KMS-11 (cell line): Measurements from ENCODE around the gene RAI14.

Experiments used
- H2AFZ ChIP-seq: fragments of 200-600 bp; sonication (generic); 2 replicates; pipeline ENCODE4 v1.6.1; 2016; ENCODE audit warnings: antibody characterized with exemption, mixed run types, low read depth
- H3K27ac ChIP-seq: fragments of 200-600 bp; sonication (generic); 2 replicates; pipeline ENCODE4 v1.6.1; 2016; ENCODE audit warnings: mild to moderate bottlenecking, mixed run types
- H3K27me3 ChIP-seq: fragments of 200-600 bp; sonication (generic); 2 replicates; pipeline ENCODE4 v1.6.1; 2017; ENCODE audit warnings: mild to moderate bottlenecking, low read depth, mixed run types, moderate library complexity; ENCODE audit not compliant: insufficient read depth
- H3K36me3 ChIP-seq: fragments of 200-600 bp; sonication (generic); 2 replicates; pipeline ENCODE4 v1.6.1; 2017; ENCODE audit warnings: mild to moderate bottlenecking, mixed run types; ENCODE audit not compliant: insufficient read depth
- H3K4me1 ChIP-seq: fragments of 200-600 bp; sonication (generic); 2 replicates; pipeline ENCODE4 v1.6.1; 2016; ENCODE audit warnings: mild to moderate bottlenecking, low read depth, mixed run types; ENCODE audit not compliant: poor library complexity, severe bottlenecking
- H3K4me2 ChIP-seq: fragments of 200-600 bp; sonication (generic); 2 replicates; pipeline ENCODE4 v1.7.0; 2016; ENCODE audit warnings: mild to moderate bottlenecking, mixed run types
- H3K4me3 ChIP-seq: fragments of 200-600 bp; sonication (generic); IDR thresholded peaks from 2 replicates; pipeline ENCODE4 v1.6.1; 2017; ENCODE audit warnings: low read depth, low read length, mixed read lengths; ENCODE audit not compliant: insufficient read depth
- H3K79me2 ChIP-seq: fragments of 200-600 bp; sonication (generic); 2 replicates; pipeline ENCODE4 v1.6.1; 2016; ENCODE audit warnings: low read depth, mixed run types; ENCODE audit not compliant: insufficient read depth
- H3K9ac ChIP-seq: fragments of 200-600 bp; sonication (generic); 2 replicates; pipeline ENCODE4 v1.6.1; 2016; ENCODE audit warnings: mild to moderate bottlenecking, mixed run types
- H4K20me1 ChIP-seq: fragments of 200-600 bp; sonication (generic); 2 replicates; pipeline ENCODE4 v1.6.1; 2016; ENCODE audit warnings: mild to moderate bottlenecking, mixed run types; ENCODE audit not compliant: insufficient read depth
- CTCF ChIP-seq: fragments of 200-600 bp; sonication (generic); conservative IDR thresholded peaks from 2 replicates; pipeline ENCODE4 v1.6.1; 2017; ENCODE audit warnings: low read depth, mild to moderate bottlenecking, antibody characterized with exemption, low read length, moderate library complexity, mixed read lengths

The RAI14 gene

GRCh38 chr5:34869256-34869655 is 213.1 kb downstream of the RAI14 start:
- Histone ChIP-seq H3K27ac (no peak overlapping the region), H3K4me3 (no peak overlapping the region), H4K20me1 (no peaks in the 10 kb centered on the region), H3K4me1 (no peaks in the 10 kb centered on the region), H2AFZ (no peak overlapping the region), H3K27me3 (no peaks in the 10 kb centered on the region), H3K79me2 (no peaks in the 10 kb centered on the region), H3K9ac (no peak overlapping the region), H3K36me3 (no peaks in the 10 kb centered on the region), H3K4me2 (no peak overlapping the region)
- no peak for TF ChIP-seq CTCF

- no peaks in the 10 kb centered on the region for H3K4me1 ChIP-seq
- H3K79me2 ChIP-seq = no peaks in the 10 kb centered on the region
- H3K36me3 ChIP-seq = no peaks in the 10 kb centered on the region
- H4K20me1 ChIP-seq = no peaks in the 10 kb centered on the region
- H2AFZ ChIP-seq = no peak overlapping the region
- H3K4me3 ChIP-seq = no peak overlapping the region
- no peak overlapping the region for H3K27ac ChIP-seq
- no peak overlapping the region for H3K4me2 ChIP-seq
- H3K27me3 ChIP-seq = no peaks in the 10 kb centered on the region
- no peak overlapping the region for H3K9ac ChIP-seq
- TF ChIP-seq CTCF = no peak
Observed at GRCh38 chr5:34870382-34870781, 214.3 kb downstream of the RAI14 start.

GRCh38 chr5:34876275-34876674 is 220.1 kb downstream of the RAI14 start:
- H3K4me1 ChIP-seq = no peaks in the 10 kb centered on the region
- H3K4me2 ChIP-seq = no peak overlapping the region
- H2AFZ ChIP-seq = no peak overlapping the region
- H3K36me3 ChIP-seq = no peaks in the 10 kb centered on the region
- no peak overlapping the region for H3K27ac ChIP-seq
- H4K20me1 ChIP-seq = no peaks in the 10 kb centered on the region
- H3K27me3 ChIP-seq = no peaks in the 10 kb centered on the region
- no peak overlapping the region for H3K4me3 ChIP-seq
- no peak for TF ChIP-seq CTCF
- H3K9ac ChIP-seq = no peak overlapping the region
- H3K79me2 ChIP-seq = no peaks in the 10 kb centered on the region

DNA sequence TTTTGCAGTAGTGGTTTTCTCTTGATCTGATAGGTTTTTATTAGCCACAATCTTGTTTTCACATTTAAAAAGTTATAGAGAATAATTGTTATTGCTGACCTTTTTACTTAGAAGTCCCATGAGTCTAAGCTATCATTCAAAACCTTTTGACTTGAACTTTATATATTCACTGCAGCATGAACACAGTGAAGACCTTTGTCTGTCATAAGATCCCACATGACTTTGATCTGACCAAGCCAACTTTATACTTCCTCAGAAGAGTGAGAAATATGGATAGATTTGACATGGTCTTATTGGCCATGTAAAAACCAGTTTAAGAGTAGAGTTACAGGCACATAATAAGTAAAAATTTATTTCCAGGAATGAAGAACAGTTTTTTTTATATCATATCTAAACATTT is 225.1 kb downstream of the RAI14 start:
- Histone ChIP-seq H3K9ac (no peak overlapping the region), H3K4me2 (no peak overlapping the region), H4K20me1 (no peaks in the 10 kb centered on the region), H3K4me1 (no peaks in the 10 kb centered on the region), H3K36me3 (no peaks in the 10 kb centered on the region), H3K27me3 (no peaks in the 10 kb centered on the region), H3K79me2 (no peaks in the 10 kb centered on the region), H3K4me3 (no peak overlapping the region), H3K27ac (no peak overlapping the region), H2AFZ (no peak overlapping the region)
- no peak for TF ChIP-seq CTCF
